Bladder microvascular endothelial cell (primary cell): ENCODE results near the gene OR7G1. TPM values are rescaled to one million over a fixed set of nuclear protein-coding genes. Genes with fewer than 3 reads are reported as not detected.

Experiments used
- total RNA-seq: library from RNA; depleted of rRNA; stranded (reverse); fragments of >200 nt; gene quantifications from 2 replicates; pipeline ENCODE4 v1.2.3, GENCODE V29; 2014

OR7G1 gene, protein sequence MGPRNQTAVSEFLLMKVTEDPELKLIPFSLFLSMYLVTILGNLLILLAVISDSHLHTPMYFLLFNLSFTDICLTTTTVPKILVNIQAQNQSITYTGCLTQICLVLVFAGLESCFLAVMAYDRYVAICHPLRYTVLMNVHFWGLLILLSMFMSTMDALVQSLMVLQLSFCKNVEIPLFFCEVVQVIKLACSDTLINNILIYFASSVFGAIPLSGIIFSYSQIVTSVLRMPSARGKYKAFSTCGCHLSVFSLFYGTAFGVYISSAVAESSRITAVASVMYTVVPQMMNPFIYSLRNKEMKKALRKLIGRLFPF
- not detected in 2 replicates for total RNA-seq

DNA sequence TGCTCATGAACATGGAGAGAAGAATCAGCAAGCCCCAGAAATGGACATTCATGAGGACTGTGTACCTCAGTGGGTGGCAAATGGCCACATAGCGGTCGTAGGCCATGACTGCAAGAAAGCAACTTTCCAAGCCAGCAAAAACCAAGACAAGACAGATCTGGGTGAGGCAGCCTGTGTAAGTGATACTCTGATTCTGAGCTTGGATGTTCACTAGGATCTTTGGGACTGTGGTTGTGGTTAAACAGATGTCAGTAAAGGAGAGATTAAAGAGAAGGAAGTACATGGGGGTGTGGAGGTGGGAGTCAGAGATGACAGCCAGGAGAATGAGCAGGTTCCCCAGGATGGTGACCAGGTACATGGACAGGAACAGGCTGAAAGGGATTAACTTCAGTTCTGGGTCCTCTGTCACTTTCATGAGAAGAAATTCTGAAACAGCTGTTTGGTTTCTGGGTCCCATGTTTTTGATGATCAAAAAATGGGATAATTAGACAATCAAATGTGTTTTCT lies at the start of gene OR7G1:
Gene OR7G1, minus strand, starts transcription at position 457 of the 507 bp plus-strand sequence. Its CDS starts 0 bp downstream, at position 457.

DNA sequence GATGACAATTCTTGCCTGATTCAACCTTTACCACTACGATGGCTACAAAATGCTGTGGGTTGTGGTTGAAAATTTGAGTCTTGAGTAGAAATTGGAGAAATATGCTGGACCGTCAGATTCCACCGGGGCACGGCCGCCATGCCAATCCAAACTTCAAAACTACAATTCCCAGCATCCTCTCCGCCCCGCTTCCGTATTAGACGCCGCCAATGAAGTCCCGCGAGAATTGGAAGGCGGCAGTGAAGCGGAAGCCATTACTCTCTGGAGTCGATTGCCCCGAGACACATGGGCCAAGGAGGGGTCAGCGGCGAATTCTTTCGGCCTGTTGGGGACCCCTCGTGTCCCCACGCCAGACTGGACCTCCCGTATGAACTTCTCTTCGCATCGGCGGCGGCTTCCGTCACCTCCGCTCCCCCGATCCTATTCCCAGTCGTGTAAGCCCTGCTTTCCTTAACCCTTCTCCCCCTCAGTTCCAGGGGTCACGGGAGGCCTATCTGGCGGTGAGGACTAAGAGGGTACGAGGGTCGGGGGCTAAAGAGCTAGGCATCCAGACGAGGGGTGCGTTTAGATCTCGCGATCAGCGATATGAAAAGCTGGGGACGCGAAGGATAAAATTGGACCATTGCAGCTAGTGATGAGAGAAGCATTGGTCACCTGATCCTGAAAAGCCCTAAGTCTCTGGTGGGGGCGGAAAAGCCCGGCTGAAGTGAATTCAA lies 24.8 kb upstream of the OR7G1 start, which contains the start of gene ZNF317:
Gene ZNF317, plus strand, starts transcription at position 239 of the 716 bp plus-strand sequence. CDS start 15,620 bp downstream, outside the sequence.

DNA sequence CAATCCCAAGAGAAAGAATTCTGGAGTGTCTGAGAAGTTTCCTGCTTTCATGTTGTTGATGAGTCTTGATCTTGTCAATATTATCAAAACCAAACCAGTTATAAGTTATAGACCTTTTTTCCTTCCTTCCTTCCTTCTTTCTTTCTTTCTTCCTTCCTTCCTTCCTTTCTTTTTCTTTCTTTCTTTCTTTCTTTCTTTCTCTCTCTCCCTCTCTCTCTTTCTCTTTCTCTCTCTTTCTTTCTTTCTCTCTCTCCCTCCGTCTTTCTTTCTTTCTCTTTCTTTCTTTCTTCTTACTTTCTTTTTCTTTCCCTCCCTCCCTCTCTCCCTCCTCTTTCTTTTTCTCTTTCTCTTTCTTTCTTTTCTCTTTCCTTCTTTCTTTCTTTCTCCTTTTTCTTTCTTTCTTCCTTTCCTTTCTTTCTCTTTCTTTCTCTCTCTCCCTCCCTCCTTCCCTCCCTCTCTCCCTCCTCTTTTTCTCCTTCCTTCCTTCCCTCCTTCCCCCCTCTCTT lies 11.4 kb upstream of the OR7G1 start, which contains the start of gene OR7G3:
Gene OR7G3, minus strand, starts transcription at position 51 of the 506 bp plus-strand sequence. Its CDS starts 0 bp downstream, at position 51.

DNA sequence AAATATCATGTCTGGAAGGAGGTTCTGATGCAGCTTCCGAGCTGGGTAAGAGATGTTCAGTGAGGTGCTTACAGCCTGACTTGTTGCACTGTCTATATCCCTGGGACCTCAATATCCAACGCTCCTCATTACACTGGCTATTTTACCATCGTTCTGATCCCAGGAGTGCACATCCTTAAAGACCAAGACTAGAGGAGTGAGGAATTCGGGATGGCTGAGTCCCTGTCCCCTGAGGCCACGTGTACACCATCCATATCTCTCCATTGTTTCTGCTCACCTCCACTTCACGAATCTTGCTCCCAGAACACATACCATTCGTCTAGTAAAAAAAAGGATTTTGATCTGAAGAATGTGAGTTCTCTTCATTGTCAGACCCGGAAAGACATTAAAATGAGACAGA lies 8.2 kb downstream of the OR7G1 start, which contains the start of gene OR7G2:
Gene OR7G2, minus strand, starts transcription at position 101 of the 400 bp plus-strand sequence. CDS start 4,232 bp downstream, outside the sequence.

DNA sequence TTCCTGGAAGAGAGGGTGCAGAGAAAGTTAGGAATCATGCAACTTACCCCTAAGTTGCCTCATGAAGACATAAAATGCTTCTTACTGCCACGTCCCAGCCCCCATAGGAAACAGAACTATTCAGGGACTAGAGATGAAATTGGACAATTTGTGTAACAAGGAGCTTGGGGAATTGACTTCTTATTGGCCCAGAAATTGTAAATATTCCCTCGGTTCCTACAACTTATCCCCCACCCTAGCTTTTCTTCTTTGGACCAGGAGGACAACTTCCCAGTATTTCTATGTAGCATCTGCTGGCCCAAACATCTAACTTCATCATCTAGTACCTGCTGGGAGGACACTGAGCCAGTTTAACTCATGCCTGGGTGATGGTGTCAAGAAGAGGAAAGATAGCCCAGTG lies 28.8 kb downstream of the OR7G1 start, which contains the start of gene OR1M1:
Gene OR1M1, plus strand, starts transcription at position 301 of the 400 bp plus-strand sequence. CDS start 6,184 bp downstream, outside the sequence.

Other genes starting within 250 kb of the OR7G1 start
- gene MUC16, start 105.4 kb downstream of the OR7G1 start, total RNA-seq, result not detected in 2 replicates
- not detected in 2 replicates for gene OR1M1, start 28.7 kb downstream of the OR7G1 start, total RNA-seq
- not detected in 2 replicates for gene OR7G2, start 8.3 kb downstream of the OR7G1 start, total RNA-seq
- gene OR7G3, start 11.2 kb upstream of the OR7G1 start, total RNA-seq, result not detected in 2 replicates
- 8.4 and 17.7 TPM in 2 replicates for gene ZNF317, start 24.6 kb upstream of the OR7G1 start, total RNA-seq
- gene OR7D2, start 63.2 kb upstream of the OR7G1 start, total RNA-seq, result not detected in 2 replicates
- gene OR7D4, start 103.8 kb upstream of the OR7G1 start, total RNA-seq, result not detected in 2 replicates
- gene OR7E24, start 135.2 kb upstream of the OR7G1 start, total RNA-seq, result not detected in 2 replicates
- 4.4 and 5.1 TPM in 2 replicates for gene ZNF699, start 194.1 kb upstream of the OR7G1 start, total RNA-seq
- 4.7 and 16.3 TPM in 2 replicates for gene ZNF559, start 208.4 kb upstream of the OR7G1 start, total RNA-seq
- 0.32 and 2.3 TPM in 2 replicates for gene ZNF177, start 247.2 kb upstream of the OR7G1 start, total RNA-seq